ENCODE measurements around the gene EIF4A3. TPM values are rescaled to one million over a fixed set of nuclear protein-coding genes. Genes with fewer than 3 reads are reported as not detected.

The EIF4A3 gene
- total RNA-seq, 4 donors from 2014 or later, result 37.0 to 74.5 (median 55.8) TPM

- Histone ChIP-seq H3K9me3 (no peaks in the 10 kb centered on the region), H3K4me3 (no peak overlapping the region), H3K27ac (no peak overlapping the region), H3K36me3 (no peaks in the 10 kb centered on the region), H3K27me3 (no peaks in the 10 kb centered on the region), H3K4me1 (no peaks in the 10 kb centered on the region)
- DNase-seq, result no peak
- 90% methylated on average over 7 of the region's 20 CpGs; no CpG with 5 or more reads in 1 of the 2 donors for WGBS, 2 donors (ENCODE audit: low coverage in 1 of 2)
- TF ChIP-seq, protein P1, sequence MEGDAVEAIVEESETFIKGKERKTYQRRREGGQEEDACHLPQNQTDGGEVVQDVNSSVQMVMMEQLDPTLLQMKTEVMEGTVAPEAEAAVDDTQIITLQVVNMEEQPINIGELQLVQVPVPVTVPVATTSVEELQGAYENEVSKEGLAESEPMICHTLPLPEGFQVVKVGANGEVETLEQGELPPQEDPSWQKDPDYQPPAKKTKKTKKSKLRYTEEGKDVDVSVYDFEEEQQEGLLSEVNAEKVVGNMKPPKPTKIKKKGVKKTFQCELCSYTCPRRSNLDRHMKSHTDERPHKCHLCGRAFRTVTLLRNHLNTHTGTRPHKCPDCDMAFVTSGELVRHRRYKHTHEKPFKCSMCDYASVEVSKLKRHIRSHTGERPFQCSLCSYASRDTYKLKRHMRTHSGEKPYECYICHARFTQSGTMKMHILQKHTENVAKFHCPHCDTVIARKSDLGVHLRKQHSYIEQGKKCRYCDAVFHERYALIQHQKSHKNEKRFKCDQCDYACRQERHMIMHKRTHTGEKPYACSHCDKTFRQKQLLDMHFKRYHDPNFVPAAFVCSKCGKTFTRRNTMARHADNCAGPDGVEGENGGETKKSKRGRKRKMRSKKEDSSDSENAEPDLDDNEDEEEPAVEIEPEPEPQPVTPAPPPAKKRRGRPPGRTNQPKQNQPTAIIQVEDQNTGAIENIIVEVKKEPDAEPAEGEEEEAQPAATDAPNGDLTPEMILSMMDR (IDR thresholded peaks at IDR 0.05), result no peak
- TF ChIP-seq POLR2A (IDR thresholded peaks at IDR 0.05), result no peak
- no peak for TF ChIP-seq POLR2AphosphoS5 (IDR thresholded peaks at IDR 0.05)
- no peak for TF ChIP-seq EP300 (IDR thresholded peaks at IDR 0.05; ENCODE audit: low read depth)
- in situ Hi-C loops (cut with MboI; ENCODE audit: low pct_ligation_motif_present in 1 of 4, low pct_unique_long_range_greater_than_20kb in 1 of 4, low sequenced_read_pairs in 3 of 4), result no loop called here
- intact Hi-C loops (cut with DNase I; ENCODE audit: low total_unique reads), result no loop called here
Measured at GRCh38 chr17:80113033-80113484, 33.9 kb downstream of the EIF4A3 start.

GRCh38 chr17:80112471-80113032 is 34.4 kb downstream of the EIF4A3 start:
- in situ Hi-C loops (cut with MboI; ENCODE audit: low pct_ligation_motif_present in 1 of 4, low pct_unique_long_range_greater_than_20kb in 1 of 4, low sequenced_read_pairs in 3 of 4) (no loop called here), intact Hi-C loops (cut with DNase I; ENCODE audit: low total_unique reads) (no loop called here)
- TF ChIP-seq EP300 (IDR thresholded peaks at IDR 0.05; ENCODE audit: low read depth) (no peak), POLR2AphosphoS5 (IDR thresholded peaks at IDR 0.05) (no peak), POLR2A (IDR thresholded peaks at IDR 0.05) (no peak)
- TF ChIP-seq, protein P1 (IDR thresholded peaks at IDR 0.05), result no peak
- no peaks in the 10 kb centered on the region for H3K27me3 ChIP-seq
- no peak overlapping the region for H3K27ac ChIP-seq
- H3K4me3 ChIP-seq, result no peak overlapping the region
- H3K9me3 ChIP-seq, result no peaks in the 10 kb centered on the region
- no peaks in the 10 kb centered on the region for H3K36me3 ChIP-seq
- H3K4me1 ChIP-seq, result no peaks in the 10 kb centered on the region
- 94% methylated on average over 18 of the region's 24 CpGs; no CpG with 5 or more reads in 1 of the 2 donors for WGBS, 2 donors (ENCODE audit: low coverage in 1 of 2)
- no peak for DNase-seq

GRCh38 chr17:80111702-80112470 is 35.0 kb downstream of the EIF4A3 start:
- TF ChIP-seq EP300 (IDR thresholded peaks at IDR 0.05; ENCODE audit: low read depth) (no peak), POLR2AphosphoS5 (IDR thresholded peaks at IDR 0.05) (no peak), POLR2A (IDR thresholded peaks at IDR 0.05) (no peak)
- TF ChIP-seq, protein P1 (IDR thresholded peaks at IDR 0.05), result no peak
- in situ Hi-C loops (cut with MboI; ENCODE audit: low pct_ligation_motif_present in 1 of 4, low pct_unique_long_range_greater_than_20kb in 1 of 4, low sequenced_read_pairs in 3 of 4), result no loop called here
- intact Hi-C loops (cut with DNase I; ENCODE audit: low total_unique reads), result no loop called here
- DNase-seq, result no peak
- Histone ChIP-seq H3K4me1 (no peaks in the 10 kb centered on the region), H3K4me3 (no peak overlapping the region), H3K9me3 (no peaks in the 10 kb centered on the region), H3K27me3 (no peaks in the 10 kb centered on the region), H3K36me3 (no peaks in the 10 kb centered on the region), H3K27ac (no peak overlapping the region)
- 87% methylated on average over 17 of the region's 26 CpGs; no CpG with 5 or more reads in 1 of the 2 donors for WGBS, 2 donors (ENCODE audit: low coverage in 1 of 2)

DNA sequence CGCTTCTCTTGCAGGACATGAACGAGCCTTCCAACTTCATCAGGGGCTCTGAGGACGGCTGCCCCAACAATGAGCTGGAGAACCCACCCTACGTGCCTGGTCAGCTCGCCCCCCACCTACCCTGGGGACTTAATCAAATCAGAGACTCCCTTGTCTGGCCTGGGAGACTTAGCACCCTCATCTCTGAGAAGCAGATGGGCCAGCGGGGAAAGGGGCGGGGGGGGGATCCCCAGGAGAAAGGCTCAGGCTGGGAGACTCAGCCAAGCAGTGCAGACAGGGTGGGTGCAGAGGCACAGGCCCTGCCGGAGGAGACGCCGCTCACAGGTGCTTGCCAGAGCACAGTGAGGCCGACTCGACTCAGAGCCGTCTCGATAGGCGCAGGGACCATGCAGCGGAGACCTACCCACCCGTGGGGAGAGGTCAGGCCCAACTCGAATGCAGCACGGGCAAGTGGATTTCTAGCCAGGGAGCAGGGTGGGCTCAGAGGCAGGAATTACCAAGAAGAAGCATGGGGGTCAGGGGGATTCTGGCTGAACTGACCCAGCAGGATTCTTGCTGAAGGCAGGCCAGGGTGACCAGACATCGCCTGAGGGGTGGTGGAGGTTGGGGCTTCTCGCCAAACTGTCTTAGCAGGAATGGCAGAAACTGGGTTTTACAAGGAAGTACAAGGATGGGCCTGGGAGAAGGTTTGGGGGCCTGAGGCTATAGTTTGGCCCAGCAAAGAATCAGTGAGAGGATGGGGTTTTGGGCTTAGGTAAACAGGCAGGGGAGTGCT is 35.8 kb downstream of the EIF4A3 start:
- TF ChIP-seq POLR2AphosphoS5 (IDR thresholded peaks at IDR 0.05), result no peak
- TF ChIP-seq, protein P1 (IDR thresholded peaks at IDR 0.05), result no peak
- no peak for TF ChIP-seq POLR2A (IDR thresholded peaks at IDR 0.05)
- TF ChIP-seq EP300 (IDR thresholded peaks at IDR 0.05; ENCODE audit: low read depth), result no peak
- Histone ChIP-seq H3K36me3 (no peaks in the 10 kb centered on the region), H3K27ac (no peak overlapping the region), H3K27me3 (no peaks in the 10 kb centered on the region), H3K4me3 (no peak overlapping the region), H3K4me1 (no peaks in the 10 kb centered on the region), H3K9me3 (no peaks in the 10 kb centered on the region)
- intact Hi-C loops (cut with DNase I; ENCODE audit: low total_unique reads) (no loop called here), in situ Hi-C loops (cut with MboI; ENCODE audit: low pct_ligation_motif_present in 1 of 4, low pct_unique_long_range_greater_than_20kb in 1 of 4, low sequenced_read_pairs in 3 of 4) (no loop called here)
- WGBS, 2 donors (ENCODE audit: low coverage in 1 of 2), result 89 to 94% methylated on average over 2 to 21 of the region's 21 CpGs
- DNase-seq, result no peak

All from transverse colon (tissue), 4 donors.